AG04449 (cell line): ENCODE data around the gene RELL2.

Source experiments
- CTCF ChIA-PET: fragments of 350-600 bp; formaldehyde crosslinking; extraction: SDS; loops from one replicate; lab custom pipeline; 2021; ENCODE audit warnings: antibody characterized with exemption; lab: Yijun Ruan, JAX
- POLR2A ChIA-PET: fragments of 400-600, 350-600 bp; formaldehyde crosslinking; extraction: SDS; loops from one replicate; lab custom pipeline; 2020; ENCODE audit warnings: antibody characterized with exemption, inconsistent platforms; lab: Yijun Ruan, JAX
- DNase-seq: peaks from one replicate; pipeline ENCODE4 v3.0.0-alpha.2; 2010; ENCODE audit warnings: low read depth, low spot score
- H3K4me3 ChIP-seq: 2 replicates; pipeline ENCODE4 v1.5.1; 2011; ENCODE audit warnings: low read depth, mild to moderate bottlenecking, control low read depth, low read length
- CTCF ChIP-seq: IDR thresholded peaks from one replicate; pipeline ENCODE4 v1.5.1; 2011; ENCODE audit warnings: mild to moderate bottlenecking, moderate library complexity, low read length, control low read depth, inconsistent platforms; ENCODE audit not compliant: insufficient read depth; ENCODE audit errors: missing control alignments

Gene RELL2

GRCh38 chr5:141617128-141617527 lies 19.7 kb upstream of the RELL2 start:
- H3K4me3 ChIP-seq: peak overlapping the region; percentile 74; the same call in 1 of the 2 replicates
- ChIA-PET POLR2A (no interaction called here), CTCF (interaction anchor here (0.9 to 16.3 kb wide), 6 partner anchors 8 to 37 kb away, joined by 3 to 413 read pairs (median 131); partner anchors contain the start of genes HDAC3 and RELL2)
- DNase-seq: no peak
- no peak for TF ChIP-seq CTCF

- no peak for TF ChIP-seq CTCF
- no peak for DNase-seq
- H3K4me3 ChIP-seq: peak overlapping the region; percentile 74
- CTCF ChIA-PET: interaction anchor here (1.0 to 16.3 kb wide), 5 partner anchors 8 to 37 kb away, joined by 3 to 413 read pairs (median 259); partner anchors contain the start of genes HDAC3 and RELL2
- POLR2A ChIA-PET: no interaction called here
Observed at GRCh38 chr5:141617682-141618029, 19.1 kb upstream of the RELL2 start.

GRCh38 chr5:141618030-141618803 lies 18.6 kb upstream of the RELL2 start:
- ChIA-PET POLR2A (interaction anchor here (0.6 to 3.0 kb wide), 4 partner anchors 14 to 55 kb away, joined by 3 to 15 read pairs (median 8); partner anchors contain the start of genes HDAC3 and RELL2), CTCF (interaction anchor here (0.6 to 16.3 kb wide), 27 partner anchors 7 to 298 kb away, joined by 3 to 413 read pairs (median 6); partner anchors contain the start of genes FCHSD1, HDAC3 and RELL2)
- TF ChIP-seq CTCF: no peak
- peak overlapping the region; percentile 74 for H3K4me3 ChIP-seq
- no peak for DNase-seq

- ChIA-PET CTCF (interaction anchor here (0.6 to 16.3 kb wide), 30 partner anchors 8 to 524 kb away, joined by 3 to 413 read pairs (median 6); partner anchors contain the start of genes FCHSD1, HDAC3 and RELL2), POLR2A (interaction anchor here (0.6 to 3.0 kb wide), 4 partner anchors 15 to 56 kb away, joined by 3 to 15 read pairs (median 8); partner anchors contain the start of genes HDAC3 and RELL2)
- DNase-seq: peak; percentile 46
- TF ChIP-seq CTCF: peak; percentile 99
- peak within 1 kb of the TSS; percentile 74 for H3K4me3 ChIP-seq
Observed at GRCh38 chr5:141618804-141619554, 17.8 kb upstream of the RELL2 start, which contains the start of gene DIAPH1. DIAPH1 (minus strand) TSS chr5:141619000; CDS start chr5:141618914, 86 bp downstream.

- no peak for DNase-seq
- ChIA-PET POLR2A (no interaction called here), CTCF (interaction anchor here (0.7 to 16.3 kb wide), 5 partner anchors 9 to 346 kb away, joined by 3 to 413 read pairs (median 4); partner anchors contain the start of genes HDAC3 and RELL2)
- H3K4me3 ChIP-seq: no peak overlapping the region
- no peak for TF ChIP-seq CTCF
Observed at GRCh38 chr5:141623186-141623585, 13.6 kb upstream of the RELL2 start.

- no peak for DNase-seq
- no peak for TF ChIP-seq CTCF
- CTCF ChIA-PET: interaction anchor here (0.7 to 16.3 kb wide), 5 partner anchors 9 to 346 kb away, joined by 3 to 413 read pairs (median 4); partner anchors contain the start of genes HDAC3 and RELL2
- POLR2A ChIA-PET: no interaction called here
- no peak overlapping the region for H3K4me3 ChIP-seq
Observed at GRCh38 chr5:141623611-141624010, 13.2 kb upstream of the RELL2 start.
